ENCODE measurements around the gene PKP1.

Gene PKP1

GRCh38 chr1:201355471-201355870 lies 72.2 kb downstream of the PKP1 start:
- Histone ChIP-seq H3K79me2 (ENCODE audit: insufficient read depth, low read length) (no peaks in the 10 kb centered on the region), H3K9ac (ENCODE audit: low read length) (no peak overlapping the region), H3K27me3 (ENCODE audit: insufficient read depth, low read length) (no peaks in the 10 kb centered on the region)

GRCh38 chr1:201356236-201356635 lies 72.9 kb downstream of the PKP1 start:
- no peaks in the 10 kb centered on the region for H3K27me3 ChIP-seq (ENCODE audit: insufficient read depth, low read length)

More at GRCh38 chr1:201355471-201355870, 72.2 kb downstream of the PKP1 start:
- no peak for TF ChIP-seq EZH2 (IDR thresholded peaks at IDR 0.05; ENCODE audit: borderline replicate concordance, low read length)
- no peak for TF ChIP-seq CTCF (IDR thresholded peaks at IDR 0.05; ENCODE audit: low read length)
- Histone ChIP-seq H3K9me3 (ENCODE audit: low read length) (no peaks in the 10 kb centered on the region), H3K4me2 (ENCODE audit: low read length) (no peak overlapping the region), H3K36me3 (ENCODE audit: insufficient read depth, low read length) (no peaks in the 10 kb centered on the region), H2AFZ (ENCODE audit: low read length) (no peak overlapping the region), H3K9me2 (ENCODE audit: low read depth, low read length) (no peaks in the 10 kb centered on the region), H3F3A (ENCODE audit: insufficient read depth, low read length) (no peaks in the 10 kb centered on the region), H3K4me3 (ENCODE audit: low read depth, low read length, poor library complexity, severe bottlenecking) (no peak overlapping the region), H3K27ac (ENCODE audit: low read depth, low read length, poor library complexity, severe bottlenecking) (no peak overlapping the region), H3K4me1 (ENCODE audit: insufficient read depth, low read length, severe bottlenecking) (no peaks in the 10 kb centered on the region), H4K20me1 (ENCODE audit: insufficient read depth, low read length) (no peaks in the 10 kb centered on the region)

GRCh38 chr1:201356701-201357100 lies 73.4 kb downstream of the PKP1 start:
- Histone ChIP-seq H3K79me2 (ENCODE audit: insufficient read depth, low read length) (no peaks in the 10 kb centered on the region), H2AFZ (ENCODE audit: low read length) (no peak overlapping the region), H3K9me2 (ENCODE audit: low read depth, low read length) (no peaks in the 10 kb centered on the region), H3K9me3 (ENCODE audit: low read length) (no peaks in the 10 kb centered on the region), H3F3A (ENCODE audit: insufficient read depth, low read length) (no peaks in the 10 kb centered on the region), H3K27me3 (ENCODE audit: insufficient read depth, low read length) (no peaks in the 10 kb centered on the region), H3K9ac (ENCODE audit: low read length) (no peak overlapping the region), H3K4me2 (ENCODE audit: low read length) (no peak overlapping the region), H3K4me3 (ENCODE audit: low read depth, low read length, poor library complexity, severe bottlenecking) (no peak overlapping the region), H4K20me1 (ENCODE audit: insufficient read depth, low read length) (no peaks in the 10 kb centered on the region), H3K27ac (ENCODE audit: low read depth, low read length, poor library complexity, severe bottlenecking) (no peak overlapping the region), H3K36me3 (ENCODE audit: insufficient read depth, low read length) (no peaks in the 10 kb centered on the region), H3K4me1 (ENCODE audit: insufficient read depth, low read length, severe bottlenecking) (no peaks in the 10 kb centered on the region)
- TF ChIP-seq CTCF (IDR thresholded peaks at IDR 0.05; ENCODE audit: low read length) (no peak), EZH2 (IDR thresholded peaks at IDR 0.05; ENCODE audit: borderline replicate concordance, low read length) (no peak)

More at GRCh38 chr1:201356236-201356635, 72.9 kb downstream of the PKP1 start:
- TF ChIP-seq CTCF (IDR thresholded peaks at IDR 0.05; ENCODE audit: low read length) (no peak), EZH2 (IDR thresholded peaks at IDR 0.05; ENCODE audit: borderline replicate concordance, low read length) (no peak)
- Histone ChIP-seq H3K9ac (ENCODE audit: low read length) (no peak overlapping the region), H3K79me2 (ENCODE audit: insufficient read depth, low read length) (no peaks in the 10 kb centered on the region), H3K4me1 (ENCODE audit: insufficient read depth, low read length, severe bottlenecking) (no peaks in the 10 kb centered on the region), H3K9me3 (ENCODE audit: low read length) (no peaks in the 10 kb centered on the region), H4K20me1 (ENCODE audit: insufficient read depth, low read length) (no peaks in the 10 kb centered on the region), H2AFZ (ENCODE audit: low read length) (no peak overlapping the region), H3K36me3 (ENCODE audit: insufficient read depth, low read length) (no peaks in the 10 kb centered on the region), H3F3A (ENCODE audit: insufficient read depth, low read length) (no peaks in the 10 kb centered on the region), H3K27ac (ENCODE audit: low read depth, low read length, poor library complexity, severe bottlenecking) (no peak overlapping the region), H3K4me3 (ENCODE audit: low read depth, low read length, poor library complexity, severe bottlenecking) (no peak overlapping the region), H3K9me2 (ENCODE audit: low read depth, low read length) (no peaks in the 10 kb centered on the region), H3K4me2 (ENCODE audit: low read length) (no peak overlapping the region)
